ENCODE results near the gene DAD1. TPM values are rescaled to one million over a fixed set of nuclear protein-coding genes. Genes with fewer than 3 reads are reported as not detected.

Gene DAD1
- total and polyA plus RNA-seq, 2 of the 8 experiments (the other 6 are each of a cell fraction or from before 2014, with no cell fraction given): 131 to 440 TPM

DNA sequence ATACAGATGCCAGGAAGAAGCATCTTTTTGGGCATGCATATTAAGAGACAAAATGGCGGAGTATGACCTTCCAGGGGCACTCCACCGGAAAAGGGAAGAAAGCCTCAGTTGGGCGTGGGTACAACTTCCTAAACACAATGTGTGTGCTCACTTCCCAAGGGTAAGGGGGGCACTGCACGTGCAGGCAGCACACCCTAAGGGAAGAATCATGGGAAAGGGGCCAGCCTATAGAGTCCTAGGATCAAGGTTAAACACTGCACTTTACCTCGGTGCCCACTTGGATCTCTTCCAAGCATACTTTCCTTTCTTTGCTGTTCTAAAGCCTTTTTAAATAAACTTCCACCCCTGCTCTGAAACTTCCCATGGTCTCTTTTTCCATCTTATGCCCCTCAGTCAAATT lies 40.3 kb upstream of the DAD1 start:
- H3K23ac ChIP-seq (ENCODE audit: insufficient read length): no peak overlapping the region
- peaks cover 2% of the 10 kb centered on the region; the same call in 1 of the 2 replicates for H3K23me2 ChIP-seq (ENCODE audit: low read depth, low read length)
- H4K8ac ChIP-seq (ENCODE audit: extremely low read depth, insufficient read depth, low read length): no peak overlapping the region
- no peaks in the 10 kb centered on the region for H3K79me1 ChIP-seq (ENCODE audit: low read depth, low read length)
- no peak for TF ChIP-seq KDM5A (IDR thresholded peaks at IDR 0.05; ENCODE audit: low read length)
- TF ChIP-seq TAF1 (IDR thresholded peaks at IDR 0.05; ENCODE audit: low read depth, low read length): no peak
- TF ChIP-seq YY1 (IDR thresholded peaks at IDR 0.05; ENCODE audit: low read depth, low read length): no peak
- no peak for TF ChIP-seq EZH2 (IDR thresholded peaks at IDR 0.05; ENCODE audit: low read depth, low read length, severe bottlenecking)
- TF ChIP-seq SAP30 (IDR thresholded peaks at IDR 0.05; ENCODE audit: insufficient read depth, insufficient replicate concordance, low read length): no peak
- TF ChIP-seq CHD2 (IDR thresholded peaks at IDR 0.05; ENCODE audit: low read length): no peak
- H3K9ac ChIP-seq (replicated peaks in 1 of 4; ENCODE audit: extremely low read depth in 1 of 4, low read depth in 3 of 4, low read length in 3 of 4): no peak overlapping the region
- H2AK5ac ChIP-seq (ENCODE audit: low read depth, low read length): no peak overlapping the region
- FAIRE-seq (no peak), DNase-seq (ENCODE audit: low read depth in 1 of 2, low spot score in 2 of 2) (no peak)
- H3K4me2 ChIP-seq (ENCODE audit: insufficient read depth in 1 of 2, low read depth in 2 of 2, low read length in 2 of 2): no peak overlapping the region
- H3K79me2 ChIP-seq (ENCODE audit: control insufficient read depth in 1 of 2, insufficient read depth in 2 of 2, low read length in 2 of 2): no peaks in the 10 kb centered on the region
- no peak overlapping the region for H3K14ac ChIP-seq (ENCODE audit: insufficient read length)
- no peak overlapping the region for H3K27ac ChIP-seq (ENCODE audit: low read depth, low read length)
- H3K4me3 ChIP-seq (ENCODE audit: extremely low read depth in 1 of 4, insufficient read depth in 2 of 4, low read depth in 3 of 4, low read length in 4 of 4): no peak overlapping the region
- no peaks in the 10 kb centered on the region for H3K36me3 ChIP-seq (ENCODE audit: control insufficient read depth in 2 of 4, insufficient read depth in 4 of 4, low read length in 3 of 4)
- peaks cover 0 to 9% (median 4%) of the 10 kb centered on the region in 4 experiments; a peak in 3 of 7 replicates for H3K4me1 ChIP-seq (replicated peaks in 1 of 4; ENCODE audit: control insufficient read depth in 3 of 4, insufficient read depth in 4 of 4, low read length in 3 of 4)
- H3K9me3 ChIP-seq (ENCODE audit: insufficient read depth in 2 of 2, low read depth in 1 of 2, low read length in 1 of 2): peaks cover 9 to 13% of the 10 kb centered on the region in 2 experiments; a peak in 2 of 4 replicates
- H3K27me3 ChIP-seq (replicated peaks in 1 of 4; ENCODE audit: control insufficient read depth in 3 of 4, extremely low read depth in 1 of 4, insufficient read depth in 3 of 4, low read length in 3 of 4): no peaks in the 10 kb centered on the region
- H2BK15ac ChIP-seq (ENCODE audit: low read length): no peak overlapping the region
- H2BK120ac ChIP-seq (replicated peaks; ENCODE audit: low read depth, low read length): no peak overlapping the region
- no peak overlapping the region for H3K56ac ChIP-seq (replicated peaks; ENCODE audit: insufficient read length, low read depth, low read length)
- no peak overlapping the region for H2BK5ac ChIP-seq (ENCODE audit: low read depth, low read length)
- no peak overlapping the region for H2AFZ ChIP-seq (ENCODE audit: low read length)
- H3K18ac ChIP-seq (ENCODE audit: extremely low read depth, low read length): no peak overlapping the region
- H4K5ac ChIP-seq (ENCODE audit: insufficient read length, low read depth, low read length): no peak overlapping the region
- ChIA-PET POLR2A (ENCODE audit: partially characterized antibody) (no interaction called here), CTCF (ENCODE audit: partially characterized antibody) (interaction anchor here (0.8 to 1.2 kb wide), 2 partner anchors 13 to 14 kb away, joined by 3 to 4 read pairs; partner anchors contain the start of gene OR6J1)
- no peak overlapping the region for H2BK20ac ChIP-seq (ENCODE audit: low read length)
- H3K4ac ChIP-seq (replicated peaks; ENCODE audit: insufficient read length, low read depth, low read length): no peak overlapping the region
- H4K91ac ChIP-seq (replicated peaks; ENCODE audit: insufficient read length, low read length): no peak overlapping the region
- WGBS, 2 experiments (ENCODE audit: extremely low coverage in 1 of 2, insufficient coverage in 1 of 2, insufficient read length in 1 of 2, insufficient replicate concordance in 2 of 2, low coverage in 1 of 2, low lambda C conversion rate in 2 of 2, missing lambda C conversion rate in 1 of 2): 83% methylated on average over 5 of the region's 5 CpGs; no CpG with 5 or more reads in 1 of the 2 experiments
- no peaks in the 10 kb centered on the region for H4K20me1 ChIP-seq (replicated peaks in 1 of 2; ENCODE audit: control insufficient read depth in 1 of 2, insufficient read depth in 2 of 2, low read length in 2 of 2)
- no peak overlapping the region for H2BK12ac ChIP-seq (ENCODE audit: low read depth, low read length)
